ENCODE measurements around the gene PSMC6. TPM values are rescaled to one million over a fixed set of nuclear protein-coding genes. Genes with fewer than 3 reads are reported as not detected.

Gene PSMC6
- total and polyA plus RNA-seq, 2 of the 13 experiments (the other 11 are each of a cell fraction or from before 2014, with no cell fraction given) = 90.0 to 210 TPM

DNA sequence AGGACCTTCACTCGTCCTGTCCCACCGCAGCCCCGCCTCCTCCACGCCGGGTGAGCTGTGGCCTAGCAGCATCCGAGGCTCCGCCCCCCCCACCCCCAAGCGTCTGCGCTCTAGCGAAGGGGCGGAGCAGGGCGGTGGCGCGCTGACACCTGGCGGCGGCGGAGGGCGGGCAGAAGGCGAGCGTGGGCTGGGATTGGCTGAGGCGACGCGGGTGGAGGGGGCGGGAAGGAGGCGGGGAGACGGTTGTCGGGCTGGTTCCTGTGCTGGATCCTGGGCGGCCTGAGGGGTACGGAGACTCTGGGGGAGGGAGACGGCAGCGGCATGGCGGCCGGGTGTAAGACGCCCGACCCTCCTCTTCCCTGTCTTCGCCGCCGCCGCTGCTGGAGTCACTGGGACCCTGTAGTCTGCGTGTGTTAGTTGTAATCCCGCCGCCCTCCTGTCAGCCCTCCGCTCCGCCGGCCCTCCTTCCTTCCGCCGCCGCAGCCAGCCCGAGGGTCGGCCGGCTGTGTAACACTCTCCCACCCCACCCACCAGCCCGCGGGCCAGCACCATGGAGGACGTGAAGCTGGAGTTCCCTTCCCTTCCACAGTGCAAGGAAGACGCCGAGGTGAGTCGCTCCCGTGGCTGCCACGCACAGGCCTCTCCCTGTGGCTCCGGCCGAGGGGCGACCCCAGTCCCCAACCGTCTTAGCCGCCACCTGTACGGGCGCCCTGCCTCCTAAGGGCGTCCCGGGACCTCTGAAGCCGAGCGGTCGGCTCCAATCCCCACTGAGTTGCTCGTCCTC is 23.1 kb downstream of the PSMC6 start, which contains the start of gene STYX (continued):
- TF ChIP-seq PAWR (CRISPR knock-in tag; IDR thresholded peaks at IDR 0.05; ENCODE audit: borderline replicate concordance) = no peak

DNA sequence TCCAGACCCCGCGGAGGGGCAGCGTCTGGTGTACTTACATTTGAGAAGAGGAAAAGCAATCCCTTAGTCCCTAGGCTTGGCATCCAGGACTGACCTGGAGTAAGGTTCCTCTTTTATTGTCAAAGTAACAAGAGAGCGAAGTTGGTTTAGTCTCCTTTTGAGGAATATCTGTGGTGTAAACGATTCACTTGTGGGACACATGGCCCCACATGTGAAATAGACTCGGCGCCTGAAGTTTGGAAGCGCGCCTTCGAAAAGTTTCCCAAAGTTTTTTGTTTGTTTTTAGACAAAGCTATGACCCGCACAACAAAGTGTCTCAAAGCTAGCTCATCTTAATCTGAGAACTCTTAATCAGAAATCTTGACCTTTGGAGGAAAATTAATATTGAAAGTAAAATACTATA is 23.7 kb downstream of the PSMC6 start:
- H3K4me2 ChIP-seq (ENCODE audit: low read depth, low read length) = peak overlapping the region; percentile 63
- peaks cover 43% of the 10 kb centered on the region for H3K79me2 ChIP-seq (ENCODE audit: insufficient read depth, low read length)
- H3K36me3 ChIP-seq (replicated peaks in 1 of 2; ENCODE audit: control insufficient read depth in 1 of 2, insufficient read depth in 2 of 2, low read length in 2 of 2) = peaks cover 0 to 10% of the 10 kb centered on the region in 2 experiments; a peak in 3 of 5 replicates
- no TSS peak for BruUV-seq (replicated peaks)
- 0% methylated on average over 8 of the region's 11 CpGs for WGBS (ENCODE audit: low lambda C conversion rate)
- H3K27me3 ChIP-seq (ENCODE audit: control insufficient read depth in 1 of 2, insufficient read depth in 2 of 2, low read length in 2 of 2) = no peaks in the 10 kb centered on the region; a peak in 1 of 5 replicates
- H3K9me3 ChIP-seq (ENCODE audit: low read length) = no peaks in the 10 kb centered on the region
- H3K4me1 ChIP-seq (ENCODE audit: insufficient read depth, low read length) = peaks cover 35% of the 10 kb centered on the region
- in situ Hi-C loops (cut with HindIII; ENCODE audit: extremely low pct_ligation_motif_present, low pct_unique_long_range_greater_than_20kb) (no loop called here), intact Hi-C loops (cut with micrococcal nuclease; ENCODE audit: unreplicated experiment) (loop anchor here (2.0 kb wide), 1 partner anchor 60 kb away; the partner anchor contains the start of gene GNPNAT1)
- peak overlapping the region; percentile 63 for H3K27ac ChIP-seq (ENCODE audit: extremely low read length, insufficient read depth, low read length)
- ATAC-seq = no peak
- peak overlapping the region; percentile 90 to 99 (median 90) for H3K4me3 ChIP-seq (replicated peaks in 1 of 3; ENCODE audit: insufficient read depth in 1 of 3, low read depth in 2 of 3, low read length in 3 of 3)
- FAIRE-seq = peak; percentile 8
- H4K20me1 ChIP-seq (ENCODE audit: insufficient read depth, low read length) = no peaks in the 10 kb centered on the region
- no peak for DNase-seq (ENCODE audit: low spot score)
- no peak overlapping the region for H2AFZ ChIP-seq (ENCODE audit: low read length)
- ChIA-PET POLR2A (interaction anchor here (1.6 to 2.3 kb wide), 4 partner anchors 23 to 61 kb away, joined by 3 to 19 read pairs (median 12); partner anchors contain the start of genes ERO1A, GNPNAT1 and PSMC6), CTCF (ENCODE audit: low intra/inter-chr PET ratio, low total read pairs) (no interaction called here)
- H3K9ac ChIP-seq (ENCODE audit: insufficient read depth, low read depth, low read length) = peak overlapping the region; percentile 81
- TF ChIP-seq ZNF33A (CRISPR knock-in tag; IDR thresholded peaks at IDR 0.05; ENCODE audit: borderline replicate concordance) = no peak
- TF ChIP-seq ZNF530 (CRISPR knock-in tag; IDR thresholded peaks at IDR 0.05; ENCODE audit: low read depth) = no peak
- TF ChIP-seq ARNTL (CRISPR knock-in tag; IDR thresholded peaks at IDR 0.05) = peak; percentile 3; the same call in 1 of the 2 replicates
- TF ChIP-seq, protein P1, sequence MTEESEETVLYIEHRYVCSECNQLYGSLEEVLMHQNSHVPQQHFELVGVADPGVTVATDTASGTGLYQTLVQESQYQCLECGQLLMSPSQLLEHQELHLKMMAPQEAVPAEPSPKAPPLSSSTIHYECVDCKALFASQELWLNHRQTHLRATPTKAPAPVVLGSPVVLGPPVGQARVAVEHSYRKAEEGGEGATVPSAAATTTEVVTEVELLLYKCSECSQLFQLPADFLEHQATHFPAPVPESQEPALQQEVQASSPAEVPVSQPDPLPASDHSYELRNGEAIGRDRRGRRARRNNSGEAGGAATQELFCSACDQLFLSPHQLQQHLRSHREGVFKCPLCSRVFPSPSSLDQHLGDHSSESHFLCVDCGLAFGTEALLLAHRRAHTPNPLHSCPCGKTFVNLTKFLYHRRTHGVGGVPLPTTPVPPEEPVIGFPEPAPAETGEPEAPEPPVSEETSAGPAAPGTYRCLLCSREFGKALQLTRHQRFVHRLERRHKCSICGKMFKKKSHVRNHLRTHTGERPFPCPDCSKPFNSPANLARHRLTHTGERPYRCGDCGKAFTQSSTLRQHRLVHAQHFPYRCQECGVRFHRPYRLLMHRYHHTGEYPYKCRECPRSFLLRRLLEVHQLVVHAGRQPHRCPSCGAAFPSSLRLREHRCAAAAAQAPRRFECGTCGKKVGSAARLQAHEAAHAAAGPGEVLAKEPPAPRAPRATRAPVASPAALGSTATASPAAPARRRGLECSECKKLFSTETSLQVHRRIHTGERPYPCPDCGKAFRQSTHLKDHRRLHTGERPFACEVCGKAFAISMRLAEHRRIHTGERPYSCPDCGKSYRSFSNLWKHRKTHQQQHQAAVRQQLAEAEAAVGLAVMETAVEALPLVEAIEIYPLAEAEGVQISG (CRISPR knock-in tag; IDR thresholded peaks at IDR 0.05) = no peak
- TF ChIP-seq, protein P2, sequence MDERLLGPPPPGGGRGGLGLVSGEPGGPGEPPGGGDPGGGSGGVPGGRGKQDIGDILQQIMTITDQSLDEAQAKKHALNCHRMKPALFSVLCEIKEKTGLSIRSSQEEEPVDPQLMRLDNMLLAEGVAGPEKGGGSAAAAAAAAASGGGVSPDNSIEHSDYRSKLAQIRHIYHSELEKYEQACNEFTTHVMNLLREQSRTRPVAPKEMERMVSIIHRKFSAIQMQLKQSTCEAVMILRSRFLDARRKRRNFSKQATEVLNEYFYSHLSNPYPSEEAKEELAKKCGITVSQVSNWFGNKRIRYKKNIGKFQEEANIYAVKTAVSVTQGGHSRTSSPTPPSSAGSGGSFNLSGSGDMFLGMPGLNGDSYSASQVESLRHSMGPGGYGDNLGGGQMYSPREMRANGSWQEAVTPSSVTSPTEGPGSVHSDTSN (CRISPR knock-in tag; IDR thresholded peaks at IDR 0.05) = no peak
- TF ChIP-seq, protein P3, sequence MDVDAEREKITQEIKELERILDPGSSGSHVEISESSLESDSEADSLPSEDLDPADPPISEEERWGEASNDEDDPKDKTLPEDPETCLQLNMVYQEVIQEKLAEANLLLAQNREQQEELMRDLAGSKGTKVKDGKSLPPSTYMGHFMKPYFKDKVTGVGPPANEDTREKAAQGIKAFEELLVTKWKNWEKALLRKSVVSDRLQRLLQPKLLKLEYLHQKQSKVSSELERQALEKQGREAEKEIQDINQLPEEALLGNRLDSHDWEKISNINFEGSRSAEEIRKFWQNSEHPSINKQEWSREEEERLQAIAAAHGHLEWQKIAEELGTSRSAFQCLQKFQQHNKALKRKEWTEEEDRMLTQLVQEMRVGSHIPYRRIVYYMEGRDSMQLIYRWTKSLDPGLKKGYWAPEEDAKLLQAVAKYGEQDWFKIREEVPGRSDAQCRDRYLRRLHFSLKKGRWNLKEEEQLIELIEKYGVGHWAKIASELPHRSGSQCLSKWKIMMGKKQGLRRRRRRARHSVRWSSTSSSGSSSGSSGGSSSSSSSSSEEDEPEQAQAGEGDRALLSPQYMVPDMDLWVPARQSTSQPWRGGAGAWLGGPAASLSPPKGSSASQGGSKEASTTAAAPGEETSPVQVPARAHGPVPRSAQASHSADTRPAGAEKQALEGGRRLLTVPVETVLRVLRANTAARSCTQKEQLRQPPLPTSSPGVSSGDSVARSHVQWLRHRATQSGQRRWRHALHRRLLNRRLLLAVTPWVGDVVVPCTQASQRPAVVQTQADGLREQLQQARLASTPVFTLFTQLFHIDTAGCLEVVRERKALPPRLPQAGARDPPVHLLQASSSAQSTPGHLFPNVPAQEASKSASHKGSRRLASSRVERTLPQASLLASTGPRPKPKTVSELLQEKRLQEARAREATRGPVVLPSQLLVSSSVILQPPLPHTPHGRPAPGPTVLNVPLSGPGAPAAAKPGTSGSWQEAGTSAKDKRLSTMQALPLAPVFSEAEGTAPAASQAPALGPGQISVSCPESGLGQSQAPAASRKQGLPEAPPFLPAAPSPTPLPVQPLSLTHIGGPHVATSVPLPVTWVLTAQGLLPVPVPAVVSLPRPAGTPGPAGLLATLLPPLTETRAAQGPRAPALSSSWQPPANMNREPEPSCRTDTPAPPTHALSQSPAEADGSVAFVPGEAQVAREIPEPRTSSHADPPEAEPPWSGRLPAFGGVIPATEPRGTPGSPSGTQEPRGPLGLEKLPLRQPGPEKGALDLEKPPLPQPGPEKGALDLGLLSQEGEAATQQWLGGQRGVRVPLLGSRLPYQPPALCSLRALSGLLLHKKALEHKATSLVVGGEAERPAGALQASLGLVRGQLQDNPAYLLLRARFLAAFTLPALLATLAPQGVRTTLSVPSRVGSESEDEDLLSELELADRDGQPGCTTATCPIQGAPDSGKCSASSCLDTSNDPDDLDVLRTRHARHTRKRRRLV (CRISPR knock-in tag; IDR thresholded peaks at IDR 0.05) = 0 out of 2 replicates have a peak, but pooled peaks have one; percentile 2
- peak; percentile 10 for TF ChIP-seq ASH2L (IDR thresholded peaks at IDR 0.05; ENCODE audit: insufficient read length, low read depth, low read length)
- no peak for TF ChIP-seq MEIS1 (CRISPR knock-in tag; IDR thresholded peaks at IDR 0.05; ENCODE audit: borderline replicate concordance)
- 0 out of 2 replicates have a peak, but pooled peaks have one; percentile 46 for TF ChIP-seq ZNF790 (CRISPR knock-in tag; IDR thresholded peaks at IDR 0.05; ENCODE audit: borderline replicate concordance)
- TF ChIP-seq CCDC6 (CRISPR knock-in tag; IDR thresholded peaks at IDR 0.05) = no peak

Measured in HepG2 (cell line).